OCI-LY1 (cell line): ENCODE results near the gene SLC5A5.

ENCODE experiments used
- H2AFZ ChIP-seq: fragments of 200-600 bp; sonication (generic), shearing (Covaris generic); 2 replicates; pipeline ENCODE4 v1.6.0; 2014; ENCODE audit warnings: antibody characterized with exemption, mild to moderate bottlenecking, low read length
- H3F3A ChIP-seq: fragments of 200-600 bp; sonication (generic), shearing (Covaris generic); 2 replicates; pipeline ENCODE4 v1.6.0; 2014; ENCODE audit warnings: mild to moderate bottlenecking, antibody characterized with exemption, low read length, moderate library complexity; ENCODE audit not compliant: insufficient read depth
- H3K27ac ChIP-seq: fragments of 200-600 bp; sonication (generic); 2 replicates; pipeline ENCODE4 v1.5.1; 2014; ENCODE audit warnings: low read length, mixed run types, mild to moderate bottlenecking, low read depth; ENCODE audit not compliant: poor library complexity, severe bottlenecking
- H3K27me3 ChIP-seq: fragments of 200-600 bp; sonication (generic); 2 replicates; pipeline ENCODE4 v1.6.0; 2014; ENCODE audit warnings: antibody characterized with exemption, mild to moderate bottlenecking, low read length, moderate library complexity; ENCODE audit not compliant: insufficient read depth
- H3K36me3 ChIP-seq: fragments of 200-600 bp; sonication (generic); 2 replicates; pipeline ENCODE4 v1.6.1; 2014; ENCODE audit warnings: mild to moderate bottlenecking, antibody characterized with exemption, low read length, moderate library complexity, mixed read lengths; ENCODE audit not compliant: insufficient read depth
- H3K4me1 ChIP-seq: fragments of 200-600 bp; sonication (generic); 2 replicates; pipeline ENCODE4 v1.5.1; 2014; ENCODE audit warnings: mild to moderate bottlenecking, low read length, moderate library complexity; ENCODE audit not compliant: insufficient read depth, severe bottlenecking
- H3K4me2 ChIP-seq: fragments of 200-600 bp; sonication (generic), shearing (Covaris generic); 2 replicates; pipeline ENCODE4 v1.6.1; 2014; ENCODE audit warnings: low read length
- H3K4me3 ChIP-seq: fragments of 200-600 bp; sonication (generic); 2 replicates; pipeline ENCODE4 v1.5.1; 2014; ENCODE audit warnings: low read length, low read depth, mild to moderate bottlenecking, mixed read lengths; ENCODE audit not compliant: poor library complexity, severe bottlenecking
- H3K79me2 ChIP-seq: fragments of 200-600 bp; shearing (Covaris generic); 2 replicates; pipeline ENCODE4 v1.6.1; 2016; ENCODE audit warnings: mixed run types, low read length, mixed read lengths; ENCODE audit not compliant: insufficient read depth
- H3K9ac ChIP-seq: fragments of 200-600 bp; sonication (generic), shearing (Covaris generic); 2 replicates; pipeline ENCODE4 v1.6.1; 2014; ENCODE audit warnings: mild to moderate bottlenecking, low read length, mixed read lengths
- H3K9me2 ChIP-seq: fragments of 200-600 bp; sonication (generic), shearing (Covaris generic); 2 replicates; pipeline ENCODE4 v1.6.1; 2014; ENCODE audit warnings: low read depth, mild to moderate bottlenecking, low read length, mixed read lengths
- H3K9me3 ChIP-seq: fragments of 200-600 bp; shearing (Covaris generic); 2 replicates; pipeline ENCODE4 v1.6.1; 2014; ENCODE audit warnings: low read length, mixed read lengths
- H4K20me1 ChIP-seq: fragments of 200-600 bp; sonication (generic), shearing (Covaris generic); 2 replicates; pipeline ENCODE4 v1.6.0; 2016; ENCODE audit warnings: mild to moderate bottlenecking, low read length; ENCODE audit not compliant: insufficient read depth
- EZH2 ChIP-seq: fragments of 200-600 bp; sonication (generic), shearing (Covaris generic); IDR thresholded peaks from 2 replicates; pipeline ENCODE4 v1.8.0; 2017; ENCODE audit warnings: borderline replicate concordance, mixed run types, mild to moderate bottlenecking, antibody characterized with exemption, low read length, moderate library complexity, mixed read lengths
- TF ChIP-seq, protein P1 (sequence below): fragments of 200-600 bp; sonication (generic), shearing (Covaris generic); IDR thresholded peaks from 2 replicates; pipeline ENCODE4 v1.5.1; 2017; ENCODE audit warnings: mild to moderate bottlenecking, antibody characterized with exemption, low read length, moderate library complexity, mixed read lengths

SLC5A5 gene

DNA sequence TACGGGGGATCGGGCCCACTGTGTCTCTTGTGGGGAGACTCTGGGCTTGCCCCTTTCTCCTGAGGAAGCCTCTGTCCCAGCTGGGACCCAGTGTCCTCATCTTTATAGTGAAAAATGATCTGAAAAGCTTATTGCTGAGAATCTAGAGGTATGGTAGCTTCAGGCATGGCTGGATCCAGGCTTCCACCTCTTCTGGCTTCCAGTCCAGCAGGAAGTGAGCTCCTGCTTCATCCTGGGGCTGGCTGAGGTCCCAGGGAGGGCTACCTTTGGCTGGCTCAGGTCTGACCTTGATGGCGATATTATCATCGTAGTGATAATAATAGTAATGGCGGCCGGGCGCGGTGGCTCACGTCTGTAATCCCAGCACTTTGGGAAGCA is 3.0 kb downstream of the SLC5A5 start:
- Histone ChIP-seq H3F3A (no peaks in the 10 kb centered on the region), H3K79me2 (no peaks in the 10 kb centered on the region), H3K4me1 (peaks cover 6% of the 10 kb centered on the region), H3K9me2 (no peaks in the 10 kb centered on the region), H3K36me3 (no peaks in the 10 kb centered on the region), H3K27ac (no peak overlapping the region), H3K9me3 (no peaks in the 10 kb centered on the region), H3K9ac (no peak overlapping the region), H3K4me3 (no peak overlapping the region), H3K27me3 (peaks cover 10% of the 10 kb centered on the region), H4K20me1 (no peaks in the 10 kb centered on the region), H2AFZ (no peak overlapping the region), H3K4me2 (no peak overlapping the region)
- TF ChIP-seq EZH2, result no peak
- TF ChIP-seq, protein P1, sequence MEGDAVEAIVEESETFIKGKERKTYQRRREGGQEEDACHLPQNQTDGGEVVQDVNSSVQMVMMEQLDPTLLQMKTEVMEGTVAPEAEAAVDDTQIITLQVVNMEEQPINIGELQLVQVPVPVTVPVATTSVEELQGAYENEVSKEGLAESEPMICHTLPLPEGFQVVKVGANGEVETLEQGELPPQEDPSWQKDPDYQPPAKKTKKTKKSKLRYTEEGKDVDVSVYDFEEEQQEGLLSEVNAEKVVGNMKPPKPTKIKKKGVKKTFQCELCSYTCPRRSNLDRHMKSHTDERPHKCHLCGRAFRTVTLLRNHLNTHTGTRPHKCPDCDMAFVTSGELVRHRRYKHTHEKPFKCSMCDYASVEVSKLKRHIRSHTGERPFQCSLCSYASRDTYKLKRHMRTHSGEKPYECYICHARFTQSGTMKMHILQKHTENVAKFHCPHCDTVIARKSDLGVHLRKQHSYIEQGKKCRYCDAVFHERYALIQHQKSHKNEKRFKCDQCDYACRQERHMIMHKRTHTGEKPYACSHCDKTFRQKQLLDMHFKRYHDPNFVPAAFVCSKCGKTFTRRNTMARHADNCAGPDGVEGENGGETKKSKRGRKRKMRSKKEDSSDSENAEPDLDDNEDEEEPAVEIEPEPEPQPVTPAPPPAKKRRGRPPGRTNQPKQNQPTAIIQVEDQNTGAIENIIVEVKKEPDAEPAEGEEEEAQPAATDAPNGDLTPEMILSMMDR, result no peak

DNA sequence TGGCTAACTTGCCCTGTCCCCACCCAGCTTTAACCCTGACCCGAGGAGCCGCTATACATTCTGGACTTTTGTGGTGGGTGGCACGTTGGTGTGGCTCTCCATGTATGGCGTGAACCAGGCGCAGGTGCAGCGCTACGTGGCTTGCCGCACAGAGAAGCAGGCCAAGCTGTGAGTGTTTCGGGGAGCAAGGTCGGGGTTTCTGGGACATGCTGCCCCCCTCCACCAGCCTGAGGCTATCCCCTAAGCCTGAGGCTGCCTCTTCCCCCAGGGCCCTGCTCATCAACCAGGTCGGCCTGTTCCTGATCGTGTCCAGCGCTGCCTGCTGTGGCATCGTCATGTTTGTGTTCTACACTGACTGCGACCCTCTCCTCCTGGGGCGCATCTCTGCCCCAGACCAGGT is 6.0 kb downstream of the SLC5A5 start:
- Histone ChIP-seq H3F3A (no peaks in the 10 kb centered on the region), H3K9me3 (no peaks in the 10 kb centered on the region), H3K27me3 (peaks cover 8% of the 10 kb centered on the region), H3K36me3 (no peaks in the 10 kb centered on the region), H4K20me1 (no peaks in the 10 kb centered on the region), H3K27ac (no peak overlapping the region), H3K9me2 (no peaks in the 10 kb centered on the region), H3K4me3 (no peak overlapping the region), H3K4me1 (peaks cover 6% of the 10 kb centered on the region), H2AFZ (no peak overlapping the region), H3K9ac (no peak overlapping the region), H3K4me2 (no peak overlapping the region), H3K79me2 (no peaks in the 10 kb centered on the region)
- TF ChIP-seq EZH2, result no peak
- TF ChIP-seq, protein P1, result no peak

DNA sequence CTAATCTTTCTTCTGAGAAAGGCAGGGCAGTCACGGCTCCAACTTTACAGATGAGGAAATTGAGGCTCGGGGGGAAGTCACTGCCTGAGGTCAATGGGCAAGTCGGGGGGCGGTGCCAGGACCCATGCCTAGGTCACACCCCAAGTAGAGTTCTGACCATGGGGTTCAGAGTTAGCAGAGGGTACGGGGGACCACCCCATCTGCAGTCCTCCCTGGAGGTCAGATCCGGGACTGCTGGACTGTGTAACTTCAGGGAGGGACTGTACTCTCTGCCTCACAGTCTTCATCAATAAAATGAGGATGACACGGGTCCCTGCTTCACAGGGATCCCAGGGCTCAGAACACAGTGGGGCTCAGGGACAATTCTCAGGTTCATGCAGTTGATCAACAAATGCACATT is 7.7 kb downstream of the SLC5A5 start:
- Histone ChIP-seq H3K36me3 (no peaks in the 10 kb centered on the region), H3K27ac (no peak overlapping the region)
- TF ChIP-seq, protein P1, result no peak
- TF ChIP-seq EZH2, result no peak

More for the DNA sequence above, 7.7 kb downstream of the SLC5A5 start:
- Histone ChIP-seq H3K27me3 (peaks cover 6% of the 10 kb centered on the region), H3K79me2 (no peaks in the 10 kb centered on the region), H4K20me1 (no peaks in the 10 kb centered on the region), H3K9me3 (no peaks in the 10 kb centered on the region), H3K9me2 (no peaks in the 10 kb centered on the region), H3K4me3 (no peak overlapping the region), H3F3A (no peaks in the 10 kb centered on the region), H3K4me1 (no peaks in the 10 kb centered on the region), H3K4me2 (no peak overlapping the region), H3K9ac (no peak overlapping the region), H2AFZ (no peak overlapping the region)
